Stimulated activated naive B cell treated with anti-CD40 and anti-IgM and Interleukin-4, amounts not matched to agents 10 μg/mL and 1 μg/mL and 100 μg/mL, for 72 hours (primary cell): ENCODE measurements around the gene COPB1.

Experiments
- ATAC-seq, 2 donors: fragments of 150-1000 bp; cut with Tn5 transposase; replicated peaks; 2 replicates each; pipeline ENCODE4 v1.10.0; 2021; ENCODE audit warnings: moderate library complexity in 1 of 2
- DNase-seq: peaks from one replicate; pipeline ENCODE4 v3.0.0; 2021
- H3K27ac Mint-ChIP-seq: one replicate; pipeline ENCODE4 v1.8.0; 2022; ENCODE audit warnings: mild to moderate bottlenecking, mixed read lengths
- H3K27me3 Mint-ChIP-seq, 2 donors: one replicate each; pipeline ENCODE4 v1.8.0; 2022; ENCODE audit warnings: mixed read lengths in 2 of 2
- H3K36me3 Mint-ChIP-seq, 2 donors: one replicate each; pipeline ENCODE4 v1.8.0; 2022; ENCODE audit warnings: mixed read lengths in 2 of 2, mild to moderate bottlenecking in 1 of 2
- H3K4me1 Mint-ChIP-seq, 2 donors: one replicate each; pipeline ENCODE4 v1.8.0; 2022; ENCODE audit warnings: mixed read lengths in 2 of 2, mild to moderate bottlenecking in 1 of 2
- H3K4me3 Mint-ChIP-seq, 2 donors: one replicate each; pipeline ENCODE4 v1.8.0; 2022; ENCODE audit warnings: mild to moderate bottlenecking in 2 of 2, mixed read lengths in 2 of 2, moderate library complexity in 1 of 2
- H3K9me3 Mint-ChIP-seq, 2 donors: one replicate each; pipeline ENCODE4 v1.8.0; 2022; ENCODE audit warnings: mixed read lengths in 2 of 2, mild to moderate bottlenecking in 1 of 2

Gene COPB1

GRCh38 chr11:14529321-14529720 is 29.7 kb upstream of the COPB1 start:
- Mint-ChIP-seq H3K27ac (no peak overlapping the region), H3K4me1 (no peaks in the 10 kb centered on the region), H3K9me3 (no peaks in the 10 kb centered on the region), H3K27me3 (no peaks in the 10 kb centered on the region), H3K4me3 (no peak overlapping the region), H3K36me3 (no peaks in the 10 kb centered on the region)
- ATAC-seq: no peak
- no peak for DNase-seq

DNA sequence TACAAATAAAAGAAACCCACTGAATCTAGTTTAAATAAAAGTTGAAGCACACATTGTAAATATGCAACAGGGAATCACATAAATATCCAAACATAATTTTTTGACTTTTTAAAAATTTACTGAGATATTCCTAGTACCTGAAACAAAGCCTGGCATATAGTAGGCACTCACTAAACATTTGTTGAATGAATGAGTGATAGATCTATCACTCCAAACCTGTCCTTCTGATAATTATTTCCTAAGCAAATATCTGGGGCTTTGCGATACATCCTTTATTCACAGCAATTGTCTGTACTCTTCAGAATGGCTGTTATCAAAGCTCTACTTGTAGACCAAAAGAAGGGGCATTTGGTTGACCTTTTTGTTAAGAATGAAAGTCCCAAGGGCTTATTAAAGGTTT is 23.2 kb upstream of the COPB1 start:
- DNase-seq (no peak), ATAC-seq (no peak)
- no peak overlapping the region for H3K27ac Mint-ChIP-seq
- no peaks in the 10 kb centered on the region for H3K27me3 Mint-ChIP-seq
- H3K36me3 Mint-ChIP-seq: peaks cover 7 to 17% of the 10 kb centered on the region in 2 donors
- no peaks in the 10 kb centered on the region for H3K9me3 Mint-ChIP-seq
- H3K4me3 Mint-ChIP-seq: no peak overlapping the region
- H3K4me1 Mint-ChIP-seq: peaks cover 12 to 24% of the 10 kb centered on the region in 2 donors

GRCh38 chr11:14522245-14522644 is 22.6 kb upstream of the COPB1 start:
- H3K4me1 Mint-ChIP-seq: peaks cover 12 to 24% of the 10 kb centered on the region in 2 donors
- H3K9me3 Mint-ChIP-seq: no peaks in the 10 kb centered on the region
- no peaks in the 10 kb centered on the region for H3K27me3 Mint-ChIP-seq
- DNase-seq (no peak), ATAC-seq (no peak)
- peaks cover 7 to 19% of the 10 kb centered on the region in 2 donors for H3K36me3 Mint-ChIP-seq
- H3K4me3 Mint-ChIP-seq: no peak overlapping the region
- no peak overlapping the region for H3K27ac Mint-ChIP-seq

DNA sequence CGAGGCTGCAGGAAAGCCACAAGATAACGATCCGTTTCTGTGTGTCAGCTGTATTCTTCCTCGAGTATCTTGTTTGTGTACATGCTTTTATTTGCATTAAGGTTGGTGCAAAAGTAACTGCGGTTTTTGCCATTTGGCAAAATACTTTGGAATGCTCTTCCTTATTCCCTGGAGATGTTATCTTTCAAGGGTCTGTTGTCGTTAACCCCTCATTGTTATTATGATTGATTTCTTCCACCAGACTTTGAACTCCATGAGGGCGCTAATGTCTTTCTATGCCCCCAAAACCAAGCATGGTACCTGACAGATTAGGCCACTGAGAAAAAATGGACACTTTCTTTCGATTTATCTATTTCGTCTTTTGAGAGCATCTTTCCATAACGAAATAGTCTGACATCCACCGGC is 21.1 kb upstream of the COPB1 start:
- Mint-ChIP-seq H3K4me3 (peak overlapping the region; percentile 90 to 97), H3K27me3 (no peaks in the 10 kb centered on the region), H3K27ac (peak overlapping the region; percentile 98), H3K9me3 (no peaks in the 10 kb centered on the region), H3K4me1 (peaks cover 12 to 24% of the 10 kb centered on the region in 2 donors), H3K36me3 (peaks cover 7 to 19% of the 10 kb centered on the region in 2 donors)
- DNase-seq: no peak
- ATAC-seq: peak in 1 of 2 donors; percentile 2

- H3K27ac Mint-ChIP-seq: peak within 1 kb of the TSS; percentile 98
- H3K27me3 Mint-ChIP-seq: no peaks in the 10 kb centered on the region
- peak within 1 kb of the TSS; percentile 90 to 97 for H3K4me3 Mint-ChIP-seq
- H3K9me3 Mint-ChIP-seq: no peaks in the 10 kb centered on the region
- peaks cover 12 to 24% of the 10 kb centered on the region in 2 donors for H3K4me1 Mint-ChIP-seq
- DNase-seq (peak; percentile 93), ATAC-seq (peak; percentile 90 to 94)
- H3K36me3 Mint-ChIP-seq: peaks cover 7 to 19% of the 10 kb centered on the region in 2 donors
Measured at GRCh38 chr11:14519917-14520746, 20.5 kb upstream of the COPB1 start, which contains the start of gene PSMA1. TSS of gene PSMA1 (minus strand) at chr11:14520386. CDS start at chr11:14520299, 87 bp downstream.

DNA sequence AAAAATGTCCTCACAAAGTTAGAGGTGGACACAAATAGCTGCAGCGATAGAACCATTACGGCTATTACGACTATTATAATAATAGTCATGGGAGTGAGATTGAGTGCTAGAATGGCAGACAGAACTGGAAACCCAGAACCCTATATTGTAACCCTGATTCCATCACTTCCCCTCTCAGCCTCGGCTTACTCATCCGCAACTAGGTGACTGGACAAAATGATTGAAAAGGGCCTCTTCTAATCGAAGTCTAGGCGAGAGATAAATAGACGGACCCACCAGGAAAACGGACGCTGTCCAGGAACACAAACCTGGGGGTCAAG is 19.9 kb upstream of the COPB1 start:
- ATAC-seq: peak; percentile 30 to 33
- H3K27ac Mint-ChIP-seq: peak overlapping the region; percentile 98
- H3K4me1 Mint-ChIP-seq: peaks cover 12 to 24% of the 10 kb centered on the region in 2 donors
- H3K27me3 Mint-ChIP-seq: no peaks in the 10 kb centered on the region
- DNase-seq: no peak
- no peaks in the 10 kb centered on the region for H3K9me3 Mint-ChIP-seq
- H3K36me3 Mint-ChIP-seq: peaks cover 7 to 22% of the 10 kb centered on the region in 2 donors
- peak overlapping the region; percentile 90 to 97 for H3K4me3 Mint-ChIP-seq

GRCh38 chr11:14518820-14519219 is 19.2 kb upstream of the COPB1 start:
- peaks cover 7 to 22% of the 10 kb centered on the region in 2 donors for H3K36me3 Mint-ChIP-seq
- peaks cover 12 to 24% of the 10 kb centered on the region in 2 donors for H3K4me1 Mint-ChIP-seq

GRCh38 chr11:14513800-14514199 is 14.2 kb upstream of the COPB1 start:
- no peak overlapping the region for H3K27ac Mint-ChIP-seq
- peaks cover 4 to 10% of the 10 kb centered on the region in 2 donors for H3K4me1 Mint-ChIP-seq
- DNase-seq: no peak
- ATAC-seq: no peak
- no peaks in the 10 kb centered on the region for H3K9me3 Mint-ChIP-seq
- no peaks in the 10 kb centered on the region for H3K27me3 Mint-ChIP-seq
- H3K4me3 Mint-ChIP-seq: no peak overlapping the region
- H3K36me3 Mint-ChIP-seq: peaks cover 24 to 42% of the 10 kb centered on the region in 2 donors

More at GRCh38 chr11:14518820-14519219, 19.2 kb upstream of the COPB1 start:
- no peaks in the 10 kb centered on the region for H3K9me3 Mint-ChIP-seq
- no peak for DNase-seq
- H3K27me3 Mint-ChIP-seq: no peaks in the 10 kb centered on the region
- ATAC-seq: no peak
- H3K4me3 Mint-ChIP-seq: peak overlapping the region; percentile 90 to 97
- peak overlapping the region; percentile 98 for H3K27ac Mint-ChIP-seq

GRCh38 chr11:14506532-14506931 is 6.9 kb upstream of the COPB1 start:
- Mint-ChIP-seq H3K27ac (peak overlapping the region; percentile 65), H3K4me1 (no peaks in the 10 kb centered on the region), H3K27me3 (no peaks in the 10 kb centered on the region), H3K4me3 (no peak overlapping the region), H3K9me3 (no peaks in the 10 kb centered on the region), H3K36me3 (peaks cover 40 to 44% of the 10 kb centered on the region in 2 donors)
- DNase-seq (no peak), ATAC-seq (no peak)

GRCh38 chr11:14503023-14503422 is 3.4 kb upstream of the COPB1 start:
- no peak overlapping the region for H3K4me3 Mint-ChIP-seq
- peaks cover 2 to 12% of the 10 kb centered on the region in 2 donors for H3K4me1 Mint-ChIP-seq
- H3K27me3 Mint-ChIP-seq: no peaks in the 10 kb centered on the region
- ATAC-seq (no peak), DNase-seq (no peak)
- no peaks in the 10 kb centered on the region for H3K9me3 Mint-ChIP-seq
- peaks cover 20 to 23% of the 10 kb centered on the region in 2 donors for H3K36me3 Mint-ChIP-seq
- no peak overlapping the region for H3K27ac Mint-ChIP-seq

DNA sequence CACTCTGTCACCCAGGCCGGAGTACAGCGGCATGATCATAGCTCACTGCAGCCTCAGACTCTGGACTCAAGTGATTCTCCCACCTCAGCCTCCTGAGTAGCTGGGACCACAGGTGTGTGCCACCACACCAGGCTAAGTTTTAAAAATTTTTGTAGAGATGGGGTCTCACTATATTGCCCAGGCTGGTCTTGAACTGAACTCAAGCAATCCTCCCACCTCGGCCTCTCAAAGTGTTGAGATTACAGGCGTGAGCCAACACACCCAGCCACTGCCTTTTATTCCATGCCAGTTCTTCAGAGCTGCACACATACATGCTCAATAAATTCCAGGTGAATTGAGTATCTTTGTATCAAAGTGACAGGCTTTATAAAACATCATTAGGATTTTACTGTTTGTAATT is 2.4 kb upstream of the COPB1 start:
- no peaks in the 10 kb centered on the region for H3K9me3 Mint-ChIP-seq
- DNase-seq (no peak), ATAC-seq (no peak)
- H3K27me3 Mint-ChIP-seq: no peaks in the 10 kb centered on the region
- peaks cover 10 to 21% of the 10 kb centered on the region in 2 donors for H3K4me1 Mint-ChIP-seq
- H3K27ac Mint-ChIP-seq: no peak overlapping the region
- H3K36me3 Mint-ChIP-seq: peaks cover 23 to 26% of the 10 kb centered on the region in 2 donors
- no peak overlapping the region for H3K4me3 Mint-ChIP-seq

DNA sequence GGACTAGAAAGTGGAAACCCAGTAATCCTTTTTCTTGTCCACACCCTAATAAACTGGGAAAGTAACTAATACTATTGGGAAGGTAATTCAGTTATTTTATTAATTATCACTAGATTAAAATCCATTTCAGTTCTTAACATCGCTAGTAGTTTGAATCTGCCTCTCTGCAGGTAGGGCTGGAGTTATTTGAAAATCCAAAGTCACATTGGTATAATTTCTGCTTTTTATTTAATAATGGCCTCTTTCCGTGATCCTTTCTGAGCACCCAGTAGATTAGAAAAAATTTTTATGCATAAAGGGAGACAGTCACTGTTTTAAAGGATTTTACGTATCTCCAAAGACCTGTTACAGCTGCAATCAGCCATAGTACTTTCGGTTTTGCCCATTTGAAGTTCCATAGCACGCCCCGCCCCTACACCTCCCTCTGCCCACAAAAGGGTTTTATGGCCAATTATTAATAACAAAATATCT is 605 bp upstream of the COPB1 start:
- Mint-ChIP-seq H3K4me3 (peak overlapping the region; percentile 93 to 99), H3K9me3 (no peaks in the 10 kb centered on the region), H3K27me3 (no peaks in the 10 kb centered on the region), H3K36me3 (peaks cover 13 to 19% of the 10 kb centered on the region in 2 donors), H3K27ac (peak overlapping the region; percentile 99), H3K4me1 (peaks cover 16 to 32% of the 10 kb centered on the region in 2 donors)
- ATAC-seq: peak; percentile 52 to 59
- DNase-seq: peak; percentile 18

GRCh38 chr11:14499178-14499559 is 442 bp downstream of the COPB1 start:
- Mint-ChIP-seq H3K27ac (peak overlapping the region; percentile 93), H3K4me1 (peaks cover 16 to 32% of the 10 kb centered on the region in 2 donors), H3K4me3 (peak overlapping the region; percentile 93 to 99), H3K36me3 (peaks cover 13 to 19% of the 10 kb centered on the region in 2 donors), H3K27me3 (no peaks in the 10 kb centered on the region), H3K9me3 (no peaks in the 10 kb centered on the region)
- DNase-seq (no peak), ATAC-seq (peak; percentile 44 to 56)

DNA sequence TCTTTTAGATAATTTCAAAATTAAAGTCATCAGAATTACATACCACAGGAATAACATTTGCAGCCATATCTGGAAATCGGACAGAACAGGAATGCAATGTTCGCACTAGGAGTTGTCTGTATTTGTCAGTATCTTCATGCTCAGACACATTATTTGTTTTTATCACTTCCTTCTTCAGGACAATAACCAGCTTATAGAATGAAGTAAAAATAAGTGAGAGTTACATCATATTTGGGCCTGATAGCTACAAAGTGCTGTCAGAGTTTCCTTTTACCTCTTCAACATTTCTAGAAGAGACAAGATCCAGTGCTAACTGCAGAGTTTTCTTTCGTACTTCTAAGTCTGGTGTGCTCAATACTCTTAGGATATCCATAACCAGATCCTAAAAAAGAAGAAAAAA is 18.9 kb downstream of the COPB1 start:
- Mint-ChIP-seq H3K9me3 (no peaks in the 10 kb centered on the region), H3K4me3 (no peak overlapping the region), H3K27me3 (no peaks in the 10 kb centered on the region), H3K36me3 (peaks cover 16 to 29% of the 10 kb centered on the region in 2 donors), H3K27ac (no peak overlapping the region), H3K4me1 (peaks cover under 1 to 2% of the 10 kb centered on the region in 2 donors)
- DNase-seq (no peak), ATAC-seq (no peak)

GRCh38 chr11:14471127-14471526 is 28.5 kb downstream of the COPB1 start:
- H3K27me3 Mint-ChIP-seq: no peaks in the 10 kb centered on the region
- H3K36me3 Mint-ChIP-seq: peaks cover 37 to 56% of the 10 kb centered on the region in 2 donors
- peaks cover 5 to 7% of the 10 kb centered on the region in 2 donors for H3K4me1 Mint-ChIP-seq
- H3K27ac Mint-ChIP-seq: peak overlapping the region; percentile 53
- no peak overlapping the region for H3K4me3 Mint-ChIP-seq
- no peaks in the 10 kb centered on the region for H3K9me3 Mint-ChIP-seq
- DNase-seq (no peak), ATAC-seq (no peak)
